Body of pancreas (tissue), 4 donors: ENCODE measurements around the gene ITGB6.

Source experiments
- POLR2A ChIP-seq, 3 donors: fragments of 450-650 bp; IDR thresholded peaks; one replicate each; pipeline ENCODE4 v1.6.1; 2016; ENCODE audit warnings: antibody characterized with exemption in 3 of 3, mild to moderate bottlenecking in 2 of 3
- TF ChIP-seq, protein P1 (sequence below), 7 experiments: fragments of 450-650 bp in 4 of 7; fragments of 200-600 bp in 3 of 7; sonication (generic) in 3 of 7; IDR thresholded peaks; one replicate each; pipeline ENCODE4 v1.5.1; 2016 to 2019; ENCODE audit warnings: antibody characterized with exemption in 7 of 7

- no peak for TF ChIP-seq POLR2A (IDR thresholded peaks at IDR 0.05)
- TF ChIP-seq, protein P1, sequence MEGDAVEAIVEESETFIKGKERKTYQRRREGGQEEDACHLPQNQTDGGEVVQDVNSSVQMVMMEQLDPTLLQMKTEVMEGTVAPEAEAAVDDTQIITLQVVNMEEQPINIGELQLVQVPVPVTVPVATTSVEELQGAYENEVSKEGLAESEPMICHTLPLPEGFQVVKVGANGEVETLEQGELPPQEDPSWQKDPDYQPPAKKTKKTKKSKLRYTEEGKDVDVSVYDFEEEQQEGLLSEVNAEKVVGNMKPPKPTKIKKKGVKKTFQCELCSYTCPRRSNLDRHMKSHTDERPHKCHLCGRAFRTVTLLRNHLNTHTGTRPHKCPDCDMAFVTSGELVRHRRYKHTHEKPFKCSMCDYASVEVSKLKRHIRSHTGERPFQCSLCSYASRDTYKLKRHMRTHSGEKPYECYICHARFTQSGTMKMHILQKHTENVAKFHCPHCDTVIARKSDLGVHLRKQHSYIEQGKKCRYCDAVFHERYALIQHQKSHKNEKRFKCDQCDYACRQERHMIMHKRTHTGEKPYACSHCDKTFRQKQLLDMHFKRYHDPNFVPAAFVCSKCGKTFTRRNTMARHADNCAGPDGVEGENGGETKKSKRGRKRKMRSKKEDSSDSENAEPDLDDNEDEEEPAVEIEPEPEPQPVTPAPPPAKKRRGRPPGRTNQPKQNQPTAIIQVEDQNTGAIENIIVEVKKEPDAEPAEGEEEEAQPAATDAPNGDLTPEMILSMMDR (IDR thresholded peaks at IDR 0.05): no peak
Observed at GRCh38 chr2:160157861-160158829, 41.9 kb downstream of the ITGB6 start.
